ENCODE measurements around the gene GRAMD1B.
"Not testable (repeated sequence)": the region's sequence is repeated elsewhere in the genome, so short reads cannot be mapped to it uniquely, and the experiment has no call there.

GRAMD1B gene

GRCh38 chr11:123513309-123513708, 83.2 kb downstream of the GRAMD1B start:
- not testable (repeated sequence) for DNase-seq

- no peak for DNase-seq
Observed at GRCh38 chr11:123516238-123516637, 86.2 kb downstream of the GRAMD1B start.

DNA sequence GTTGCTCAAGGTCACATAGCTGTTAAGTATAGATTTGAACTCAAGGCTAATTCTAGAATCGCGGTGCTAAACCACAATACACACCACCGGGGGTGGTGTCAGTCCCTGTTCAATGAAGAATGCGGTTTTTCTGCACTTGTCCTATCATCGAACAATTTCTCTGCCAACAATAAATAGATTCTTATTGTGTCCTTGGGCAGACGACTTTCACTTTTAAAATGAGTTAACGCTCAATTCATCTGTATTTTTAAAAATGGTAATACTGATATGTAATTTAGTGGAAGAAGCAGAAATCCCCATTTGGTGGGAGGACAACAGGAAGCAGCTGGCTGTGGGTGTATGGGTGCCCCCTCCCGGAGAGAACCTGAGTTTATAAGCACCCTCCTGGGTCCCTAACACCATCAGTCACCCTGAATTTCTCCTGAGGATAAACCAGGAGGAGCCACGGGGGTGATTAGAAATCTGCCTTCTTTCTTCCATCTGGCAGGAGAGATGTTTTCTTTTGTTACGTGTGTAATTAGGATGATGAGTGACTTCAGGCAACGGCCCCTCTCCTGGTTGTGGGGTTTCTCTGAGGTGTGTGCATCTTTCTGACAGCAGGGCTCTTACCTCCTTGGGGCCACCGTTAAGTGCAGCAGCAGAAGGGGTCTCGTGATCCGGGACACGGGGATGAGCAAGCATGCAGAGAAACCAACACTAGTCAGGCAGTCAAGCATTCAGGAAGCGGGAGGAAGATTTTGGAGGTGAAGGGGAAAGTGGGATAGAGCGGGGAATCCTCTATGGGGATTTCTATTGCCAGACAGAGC, 87.7 kb downstream of the GRAMD1B start:
- no peak for DNase-seq

- DNase-seq, result no peak
Observed at GRCh38 chr11:123518496-123519054, 88.5 kb downstream of the GRAMD1B start.

DNA sequence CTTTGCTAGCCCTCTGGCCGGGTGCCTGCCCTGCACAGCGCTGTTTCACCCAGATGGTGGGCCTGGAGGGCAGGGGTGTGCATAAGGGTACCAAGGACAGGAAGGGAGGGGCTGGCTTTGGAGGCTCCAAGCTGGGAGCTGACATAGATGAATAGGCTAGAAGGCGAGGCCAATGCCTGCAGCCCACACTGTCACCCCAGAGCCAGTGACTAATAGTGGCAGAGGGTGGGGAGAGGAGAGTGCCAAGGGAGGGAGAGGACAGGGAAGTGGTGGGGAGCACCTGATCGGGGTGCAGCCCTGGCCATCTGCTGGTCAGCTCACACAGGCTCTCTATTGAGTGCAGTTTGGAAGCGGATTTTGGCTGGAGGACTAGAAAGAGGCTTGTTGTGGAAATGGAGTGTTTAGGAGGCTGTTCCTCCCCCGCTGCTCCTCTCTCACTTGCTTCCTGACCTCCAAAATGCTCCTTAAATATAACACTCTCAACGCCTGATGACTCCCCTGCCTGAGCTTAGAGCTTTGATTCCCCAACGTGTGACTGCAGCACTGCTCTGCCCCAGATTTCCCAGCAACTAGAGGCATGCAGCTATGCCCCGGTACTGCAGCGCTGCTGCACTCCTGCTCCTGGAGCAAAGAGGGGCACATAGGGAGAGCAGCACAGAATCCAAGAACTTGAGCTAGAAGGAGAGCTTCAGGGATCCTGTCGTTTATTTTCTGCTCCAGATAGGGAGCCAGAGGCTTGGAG, 89.2 kb downstream of the GRAMD1B start:
- DNase-seq, result no peak

DNA sequence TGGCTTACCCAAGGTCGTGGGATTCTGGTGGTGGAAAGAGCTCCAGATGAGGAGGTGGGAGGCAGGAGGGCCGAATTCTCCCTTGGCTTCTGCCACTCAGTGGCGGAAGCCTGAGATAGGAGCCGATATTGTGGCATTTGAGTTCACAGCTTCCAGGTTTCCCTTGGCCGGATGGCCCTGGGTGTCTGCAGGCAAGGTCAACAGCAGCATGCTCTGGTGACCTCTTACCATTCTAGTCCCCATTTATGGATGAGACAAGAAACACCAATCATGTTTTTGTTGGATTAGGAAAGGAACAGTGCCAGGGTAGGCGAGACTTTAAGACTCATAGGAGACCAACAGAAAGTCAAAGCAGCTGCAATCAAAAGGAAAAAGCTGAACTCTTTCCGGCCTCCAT, 89.7 kb downstream of the GRAMD1B start:
- DNase-seq, result no peak

- not testable (repeated sequence) for DNase-seq
Observed at GRCh38 chr11:123520476-123520875, 90.4 kb downstream of the GRAMD1B start.

DNA sequence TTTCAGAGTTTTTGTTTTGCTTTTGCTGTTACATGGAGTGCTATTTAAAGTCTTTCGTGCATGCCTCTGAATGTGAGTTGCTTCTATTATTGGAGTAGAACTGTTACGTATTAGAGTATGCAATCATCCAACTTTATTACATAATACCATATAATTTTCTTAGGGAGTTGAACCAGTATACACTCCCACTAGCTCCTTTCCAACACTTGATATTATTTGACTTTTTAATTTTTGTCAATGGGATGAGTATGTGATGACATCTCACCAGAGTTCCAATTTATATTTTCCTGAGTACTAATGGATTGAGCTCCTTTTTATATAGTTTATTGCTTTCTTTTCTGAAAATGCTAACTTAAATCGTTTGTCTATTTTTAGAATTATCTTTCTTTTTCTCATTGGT, 90.9 kb downstream of the GRAMD1B start:
- no peak for DNase-seq

DNA sequence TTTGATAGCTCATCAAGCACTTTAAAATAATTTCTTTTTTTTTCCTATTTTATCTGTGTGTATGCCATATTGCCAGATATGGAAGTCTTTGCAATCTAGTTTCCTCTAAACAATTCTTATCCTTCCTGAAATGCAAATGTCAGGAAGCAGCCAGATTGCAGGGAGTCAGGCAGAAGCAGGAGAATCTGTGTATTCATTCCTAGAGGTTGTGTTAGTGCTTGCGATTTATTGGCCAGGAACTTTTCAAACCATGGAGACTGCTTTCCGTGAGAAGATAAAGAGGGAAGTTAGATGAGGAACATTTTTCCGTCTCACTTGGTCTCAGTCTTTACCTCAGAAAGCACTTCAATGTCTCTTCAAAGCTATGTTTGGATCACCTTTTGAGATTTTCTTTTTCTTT, 91.9 kb downstream of the GRAMD1B start:
- DNase-seq, result no peak

DNA sequence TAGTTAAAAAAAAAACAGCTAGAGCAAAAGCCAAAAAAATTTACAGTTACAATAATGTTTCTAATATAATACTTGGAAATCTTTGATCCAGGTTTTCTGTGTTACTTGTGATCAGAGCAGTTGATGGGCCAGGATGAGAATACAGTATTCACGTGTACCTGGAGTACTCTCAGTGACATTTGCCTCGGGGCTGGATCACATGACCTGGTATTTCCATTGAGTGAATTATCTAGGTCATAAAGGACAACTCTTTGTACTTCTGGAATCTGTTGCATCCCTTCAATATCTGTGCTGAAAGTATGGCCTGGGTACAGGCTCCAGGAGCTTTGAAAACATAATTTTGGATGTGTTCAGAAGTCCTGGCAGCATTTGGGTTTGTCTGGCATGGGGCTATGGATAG, 93.5 kb downstream of the GRAMD1B start:
- no peak for DNase-seq

DNA sequence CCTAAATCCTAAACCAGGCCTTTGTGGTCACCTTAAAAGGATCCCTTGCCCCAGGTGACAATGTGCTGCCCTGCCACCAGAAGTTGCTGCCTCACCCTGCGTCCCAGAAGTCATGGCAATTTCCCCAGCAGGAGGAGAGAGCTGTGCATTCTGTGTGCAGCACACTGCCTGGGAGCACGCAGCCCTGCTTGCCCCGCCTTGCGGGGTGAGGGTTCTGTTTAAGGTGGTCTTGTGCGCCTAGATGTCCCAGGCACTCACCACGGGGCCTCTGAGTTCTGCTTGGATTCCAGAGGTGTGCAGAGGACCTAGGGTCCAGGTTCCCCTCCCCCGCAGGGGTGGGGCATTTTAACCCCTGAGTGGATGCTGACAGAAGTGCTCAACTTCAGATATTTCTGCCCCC, 95.0 kb downstream of the GRAMD1B start:
- no peak for DNase-seq

- DNase-seq, result no peak
Observed at GRCh38 chr11:123525511-123525918, 95.4 kb downstream of the GRAMD1B start.

DNA sequence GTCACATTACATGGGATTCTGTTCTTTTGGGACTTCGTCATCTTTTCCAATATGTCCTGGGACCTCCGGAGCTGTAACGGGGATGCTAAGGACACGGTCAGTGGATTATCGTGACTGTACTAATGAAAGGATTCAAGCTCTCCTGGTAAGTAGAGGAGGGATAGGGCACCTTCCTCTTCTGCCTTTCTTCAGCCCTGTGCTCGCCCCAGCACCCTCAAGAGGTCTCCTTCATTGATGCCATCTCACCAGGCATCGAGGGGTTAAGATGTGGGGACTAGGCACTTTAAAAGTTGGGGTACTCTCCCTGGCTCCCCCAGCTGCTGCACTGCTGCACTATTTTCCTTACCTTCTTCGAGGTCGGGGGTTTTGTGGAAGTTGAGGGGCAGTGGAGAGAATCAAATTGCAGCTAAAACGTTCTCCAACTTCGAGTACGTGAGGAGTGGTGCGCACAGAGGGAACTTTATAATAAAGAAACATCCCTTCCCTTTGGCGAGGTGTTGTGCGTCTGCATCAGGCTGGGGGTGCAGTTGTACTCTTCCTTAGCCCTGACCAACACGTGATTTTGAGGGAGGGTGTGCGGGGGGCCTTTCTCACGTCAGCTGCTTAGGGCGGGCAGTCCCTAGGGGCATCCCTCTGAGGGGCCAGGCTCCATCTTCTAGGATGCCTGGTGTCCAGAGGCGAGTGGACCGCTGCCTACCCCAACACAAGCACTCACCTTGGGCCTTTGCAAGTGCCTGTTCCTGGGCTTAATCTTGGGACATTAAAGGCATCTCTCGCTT, 96.1 kb downstream of the GRAMD1B start:
- DNase-seq, result no peak

DNA sequence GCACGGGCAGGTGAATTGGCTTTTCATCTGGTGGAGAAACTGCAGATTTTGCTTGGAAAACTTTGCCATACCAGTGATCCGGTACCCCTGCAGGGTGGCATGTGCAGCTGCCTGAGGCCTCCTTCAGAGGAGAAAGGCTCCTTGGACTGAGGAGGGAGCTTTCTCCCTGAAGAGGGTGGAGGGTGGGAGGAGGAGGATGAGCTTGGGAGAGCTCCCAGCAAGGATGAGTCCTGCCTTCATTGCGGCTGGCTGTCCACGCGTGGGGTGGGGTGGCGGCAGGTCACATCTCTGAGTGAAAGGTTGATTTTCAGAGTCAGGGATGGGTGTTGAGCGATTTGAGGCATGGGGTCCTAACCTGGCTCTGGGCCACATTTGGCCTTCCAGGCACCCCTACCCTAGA, 96.8 kb downstream of the GRAMD1B start:
- DNase-seq, result no peak

DNA sequence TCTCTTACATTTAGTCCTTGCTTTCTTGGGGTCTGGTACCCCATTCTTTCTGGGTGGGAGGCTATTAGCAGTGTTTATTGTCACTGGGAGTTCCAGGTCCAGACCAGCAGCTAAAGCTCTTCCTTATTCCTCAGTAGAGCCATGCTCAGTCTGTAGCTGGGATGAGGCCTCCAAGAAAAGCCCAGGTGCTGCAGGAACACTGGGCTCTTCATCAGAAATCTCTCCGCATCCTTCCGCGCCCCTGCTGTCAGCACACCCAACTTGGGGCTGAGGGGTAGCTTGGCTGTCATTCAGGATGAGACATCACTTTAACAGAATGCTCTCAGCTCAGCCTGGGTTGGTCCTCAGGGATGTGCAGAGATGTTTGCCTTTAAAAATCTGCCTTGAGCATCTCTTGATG, 97.5 kb downstream of the GRAMD1B start:
- no peak for DNase-seq

GRCh38 chr11:123527947-123528346, 97.9 kb downstream of the GRAMD1B start:
- DNase-seq, result no peak

GRCh38 chr11:123531325-123531724, 101.3 kb downstream of the GRAMD1B start:
- DNase-seq, result no peak

- no peak for DNase-seq
Observed at GRCh38 chr11:123532131-123532530, 102.1 kb downstream of the GRAMD1B start.

DNA sequence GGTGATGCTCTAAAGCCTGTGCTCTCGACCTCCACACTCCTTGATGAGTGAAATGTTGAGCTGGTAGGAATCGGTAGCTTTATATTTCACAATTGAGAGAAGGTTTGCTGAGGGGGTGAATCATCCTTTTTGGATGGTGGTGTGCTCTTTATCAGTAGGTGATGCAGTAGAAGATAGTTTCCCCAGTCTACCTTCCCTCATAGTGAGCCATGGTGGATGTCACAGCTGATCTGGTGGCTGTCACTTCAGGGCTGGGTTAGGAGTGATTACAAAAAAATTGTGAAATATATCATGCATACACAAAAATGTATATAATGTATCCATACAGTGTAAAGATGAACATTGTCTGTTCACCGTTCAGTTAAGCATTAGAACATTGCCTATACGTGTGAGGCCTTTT, 105.3 kb downstream of the GRAMD1B start:
- no peak for DNase-seq

DNA sequence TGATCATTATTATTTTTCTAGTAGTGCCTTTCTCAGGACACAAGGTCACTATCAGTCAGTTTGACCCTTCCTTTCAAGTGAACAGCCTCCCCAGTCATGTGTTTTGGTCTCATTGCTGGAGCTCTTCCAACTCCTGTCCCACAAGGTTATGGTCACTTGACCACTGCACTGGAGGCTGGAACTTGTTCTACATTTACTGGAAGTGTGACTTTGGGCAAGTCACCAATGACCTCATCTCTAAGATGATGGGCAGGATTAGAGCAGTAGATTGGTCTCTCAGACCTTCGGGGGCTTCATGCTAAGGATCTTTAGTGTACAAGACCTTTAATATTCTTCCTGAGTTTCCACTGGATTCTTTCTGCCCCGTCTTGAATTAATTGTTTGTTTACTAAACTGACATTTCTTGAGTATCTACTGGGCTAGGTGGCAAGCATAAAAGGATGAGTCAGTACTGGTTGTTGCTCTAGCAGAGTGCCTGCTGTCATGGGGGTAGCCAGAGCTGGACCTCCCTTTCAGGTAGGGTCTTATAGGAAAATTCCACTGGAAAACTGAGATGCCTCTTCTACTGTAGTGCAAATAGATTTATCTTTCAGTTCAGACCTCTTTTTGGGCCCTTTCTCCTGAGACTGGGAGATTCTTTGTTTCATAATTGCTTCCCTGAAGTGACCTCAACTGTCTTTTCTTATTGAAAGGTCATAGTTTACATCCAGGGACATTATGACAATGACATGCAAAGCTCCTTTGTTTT, 106.8 kb downstream of the GRAMD1B start:
- no peak for DNase-seq

- DNase-seq, result no peak
Observed at GRCh38 chr11:123537726-123538125, 107.7 kb downstream of the GRAMD1B start.

DNA sequence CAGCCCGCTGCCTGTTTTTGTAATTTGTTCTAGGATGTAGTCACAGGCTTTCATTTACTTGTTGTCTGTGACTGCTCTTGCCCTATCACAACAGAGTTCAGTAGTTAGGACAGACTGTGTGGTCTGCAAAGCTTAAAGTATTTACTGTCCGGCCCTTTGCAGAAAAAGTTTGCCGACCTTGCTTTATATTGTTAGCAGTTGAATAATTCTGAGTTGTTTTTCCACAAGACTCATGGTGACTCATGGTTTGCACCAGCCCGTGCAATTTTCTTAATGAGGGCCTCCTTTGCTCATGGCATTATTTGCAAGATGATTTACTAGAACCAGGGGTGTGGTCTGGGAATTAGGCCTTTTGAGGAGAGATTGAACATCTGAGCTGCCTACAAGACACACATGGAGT, 113.7 kb downstream of the GRAMD1B start:
- no peak for DNase-seq
